ENCODE measurements around the gene POTEE.
"Not testable (repeated sequence)": the region's sequence is repeated elsewhere in the genome, so short reads cannot be mapped to it uniquely, and the experiment has no call there.

- TF ChIP-seq ZNF274 (IDR thresholded peaks at IDR 0.05; ENCODE audit: low read depth, low read length); YY1 (IDR thresholded peaks at IDR 0.05; ENCODE audit: insufficient read depth, insufficient read length); SUZ12 (IDR thresholded peaks at IDR 0.05; ENCODE audit: extremely low read depth, insufficient read depth, insufficient read length): not testable (repeated sequence)
Measured at GRCh38 chr2:131209030-131209772, at the start of gene POTEE.

Data from NT2/D1 (cell line).